Activated CD4-positive, alpha-beta T cell treated with anti-CD3 and anti-CD28 coated beads for 48 hours (primary cell): ENCODE measurements around the gene C12orf60.
A peak's percentile ranks its signal among the peaks of the same experiment; 100 is the strongest.
"Not testable (repeated sequence)": the region's sequence is repeated elsewhere in the genome, so short reads cannot be mapped to it uniquely, and the experiment has no call there.

Source experiments
- DNase-seq: peaks from one replicate; pipeline ENCODE4 v3.0.0-alpha.2; 2020

The C12orf60 gene, protein sequence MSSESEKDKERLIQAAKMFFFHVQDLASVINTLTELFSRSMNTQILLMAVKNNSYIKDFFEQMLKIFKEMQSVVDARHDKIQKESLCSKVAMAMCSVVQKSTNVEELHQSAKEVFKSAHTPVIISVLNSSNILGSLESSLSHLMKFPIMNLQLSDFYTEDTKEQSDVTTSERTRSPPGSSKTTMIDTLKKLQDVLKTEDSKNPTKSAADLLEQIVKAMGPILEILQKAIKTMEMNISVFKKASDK

DNA sequence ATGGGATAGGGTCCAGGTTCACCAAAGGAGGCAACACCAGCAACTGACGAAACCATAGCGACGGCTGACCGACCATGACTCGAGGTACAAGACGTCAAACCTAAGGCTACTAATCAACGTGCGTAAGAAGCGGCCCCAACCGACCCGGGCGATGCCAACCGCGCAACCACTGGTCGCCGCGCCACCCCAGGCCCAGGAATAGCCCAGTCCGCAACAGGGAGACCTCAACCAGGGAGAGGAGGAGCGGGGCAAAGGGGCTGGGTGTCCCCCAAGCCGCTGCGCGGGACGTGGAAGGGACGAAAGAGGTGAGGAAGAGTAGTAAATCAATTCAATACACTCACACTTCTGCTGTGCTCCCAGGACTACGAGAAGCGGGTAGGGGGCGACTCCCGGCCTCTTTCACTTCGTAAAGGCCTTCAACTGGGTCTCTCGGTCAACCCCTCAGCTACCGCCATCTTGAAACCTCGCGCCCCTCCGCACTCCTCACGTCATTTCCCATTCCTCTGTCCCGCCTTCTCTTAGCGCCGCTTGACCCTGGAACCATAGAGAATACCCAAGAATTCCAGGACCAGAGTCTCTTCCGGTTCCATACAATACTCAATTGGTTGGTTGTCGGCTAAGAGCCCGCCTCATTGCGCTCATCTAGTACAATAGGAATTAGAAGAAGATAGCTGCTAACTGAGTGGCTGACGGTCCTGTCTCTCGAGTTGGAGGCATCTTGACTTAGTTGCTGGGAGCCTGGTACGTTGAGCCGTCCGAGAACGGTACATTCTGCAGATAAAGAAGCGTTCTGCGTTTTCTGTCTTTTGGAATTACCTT, at the start of gene C12orf60, which contains the start of gene WBP11:
TSS of gene C12orf60 (plus strand) at position 660 of the 819 bp plus-strand sequence. CDS start 19,266 bp downstream, outside the sequence.
TSS of gene WBP11 (minus strand) at position 468 of the 819 bp plus-strand sequence. CDS start 2,095 bp downstream, outside the sequence.
- peak; percentile 91 for DNase-seq

DNA sequence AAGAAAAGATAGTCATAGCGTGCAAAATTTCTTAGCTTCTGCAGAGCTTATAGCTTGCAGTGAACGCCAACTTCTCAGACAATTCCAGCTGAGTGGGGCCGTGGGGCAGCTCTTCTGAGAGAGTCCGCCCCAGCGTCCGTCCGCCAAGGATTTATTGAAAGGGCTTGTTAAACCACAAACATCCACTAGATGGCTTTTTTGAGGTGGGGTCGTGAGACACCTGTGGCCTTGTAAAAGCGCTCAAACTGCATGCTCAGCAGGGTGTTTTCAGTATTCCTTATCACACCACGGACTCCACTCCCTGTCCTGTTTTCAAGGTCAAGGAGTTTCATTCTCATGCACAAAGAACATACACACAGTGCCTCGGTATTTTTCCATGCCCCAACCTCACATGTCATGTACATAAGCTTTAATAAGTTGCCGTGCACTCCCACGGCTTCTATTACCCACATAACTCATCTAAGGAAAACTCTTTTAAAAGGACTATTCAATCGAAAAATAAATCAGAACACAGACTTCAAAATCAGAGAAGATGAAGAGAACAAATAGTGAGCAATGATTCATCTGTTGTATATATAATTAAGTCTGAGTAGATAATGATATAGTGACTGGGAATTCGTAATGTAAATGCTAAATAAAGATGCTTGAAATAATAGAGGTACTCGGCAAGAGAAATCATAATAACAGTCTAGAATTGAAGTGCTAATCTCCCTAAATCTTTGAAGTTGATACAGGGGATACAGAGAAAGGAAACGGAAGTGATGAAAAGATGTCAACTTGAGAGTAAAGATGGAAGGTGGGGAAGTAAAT, 46.9 kb upstream of the C12orf60 start:
- peak; percentile 17 for DNase-seq

DNA sequence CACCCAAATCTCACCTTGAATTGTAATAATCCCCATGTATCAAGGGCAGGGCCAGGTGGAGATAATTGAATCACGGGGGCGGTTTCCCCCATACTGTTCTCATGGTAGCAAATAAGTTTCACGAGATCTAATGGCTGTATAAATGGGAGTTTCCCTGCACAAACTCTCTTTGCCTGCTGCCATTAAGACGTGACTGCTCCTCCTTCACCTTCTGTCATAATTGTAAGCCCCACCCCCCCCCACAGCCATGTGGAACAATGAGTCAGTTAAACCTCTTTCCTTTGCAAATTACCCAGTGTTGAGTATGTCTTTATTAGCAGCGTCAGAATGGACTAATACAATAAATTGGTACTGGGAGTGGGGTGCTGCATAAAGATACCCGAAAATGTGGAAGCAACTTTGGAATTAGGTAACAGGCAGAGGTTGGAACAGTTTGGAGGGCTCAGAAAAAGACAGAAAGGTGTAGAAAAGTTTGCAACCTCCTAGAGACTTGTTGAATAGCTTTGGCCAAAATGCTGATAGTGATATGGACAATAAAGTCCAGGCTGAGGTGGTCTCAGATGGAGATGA, 43.7 kb upstream of the C12orf60 start:
- not testable (repeated sequence) for DNase-seq

DNA sequence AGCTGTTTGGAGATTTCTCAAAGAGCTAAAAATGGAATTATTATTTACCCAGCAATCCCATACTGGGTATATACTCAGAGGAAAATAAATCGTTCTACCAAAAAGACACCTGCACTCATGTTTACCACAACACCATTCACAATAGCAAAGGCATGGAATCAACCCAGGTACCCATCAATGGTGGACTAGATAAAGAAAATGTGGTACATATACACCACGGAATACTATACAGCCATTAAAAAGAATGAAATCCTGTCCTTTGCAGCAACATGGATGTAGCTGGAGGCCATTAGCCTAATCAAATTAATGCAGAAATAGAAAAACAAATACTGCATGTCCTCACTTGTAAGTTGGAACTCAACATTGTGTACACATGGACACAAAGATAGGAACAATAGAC, 38.1 kb upstream of the C12orf60 start:
- no peak for DNase-seq

DNA sequence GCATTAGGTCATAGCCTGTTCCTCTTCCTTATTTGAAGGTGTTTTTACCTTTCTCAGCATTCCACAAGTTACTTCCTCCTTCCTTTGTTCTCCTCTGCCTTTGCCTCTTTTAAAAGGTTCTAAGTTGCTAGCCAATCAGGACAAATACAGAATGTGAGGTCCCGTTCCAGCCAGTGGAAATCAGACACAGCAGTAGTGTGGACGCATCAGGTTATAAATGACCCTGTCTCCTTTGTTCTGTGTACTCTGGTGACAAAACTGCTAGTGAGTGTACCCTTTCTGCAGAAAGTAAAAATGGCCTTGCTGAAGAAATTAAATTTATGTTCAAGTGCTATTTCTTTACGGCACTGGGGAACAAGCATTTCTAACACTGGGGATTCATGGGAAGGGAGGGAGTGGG, 37.5 kb upstream of the C12orf60 start:
- DNase-seq = not testable (repeated sequence)

DNA sequence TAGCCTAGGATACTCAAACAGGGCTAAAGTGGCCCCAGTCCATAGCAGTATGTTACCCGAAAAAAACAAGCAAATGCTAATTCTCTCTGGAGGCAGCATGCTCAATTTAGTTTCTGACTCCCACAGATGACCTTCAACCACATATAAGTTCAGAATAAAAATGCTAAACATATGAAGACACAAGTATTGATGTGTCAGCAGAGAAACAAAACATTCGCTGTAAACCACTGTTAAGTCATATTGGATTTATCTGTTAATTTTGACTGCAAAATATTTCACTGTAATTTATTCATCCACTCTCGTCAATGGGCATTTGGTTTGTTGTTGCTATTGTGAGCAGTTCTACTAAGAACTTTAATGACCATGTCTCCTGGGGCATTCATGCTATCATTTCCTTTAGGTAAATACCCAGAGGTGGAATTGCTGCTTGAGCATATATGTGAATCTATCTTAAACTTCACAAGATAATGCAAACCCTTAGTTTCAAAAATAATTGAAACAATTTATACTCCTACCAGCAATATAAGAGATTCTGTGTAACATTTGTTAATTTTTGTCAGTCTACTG, 36.7 kb upstream of the C12orf60 start:
- no peak for DNase-seq

DNA sequence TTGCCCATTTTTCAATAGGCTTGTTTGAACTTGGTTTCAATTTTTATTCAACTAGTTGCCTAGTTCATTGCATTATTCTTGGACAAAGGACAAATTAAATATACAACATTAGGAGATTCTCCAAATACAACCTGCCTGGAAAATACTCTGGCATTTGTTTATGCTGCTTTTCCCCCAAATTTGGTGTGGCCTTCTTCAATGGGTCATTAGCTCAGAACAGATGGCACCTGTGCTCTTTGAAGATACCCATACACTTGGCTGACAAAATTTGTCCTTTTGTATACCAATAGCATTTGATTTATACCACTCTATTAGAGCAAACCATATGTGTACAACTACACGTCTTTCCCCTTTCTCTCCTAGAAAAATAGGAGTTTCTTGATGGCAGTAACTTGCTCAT, 35.9 kb upstream of the C12orf60 start:
- no peak for DNase-seq

DNA sequence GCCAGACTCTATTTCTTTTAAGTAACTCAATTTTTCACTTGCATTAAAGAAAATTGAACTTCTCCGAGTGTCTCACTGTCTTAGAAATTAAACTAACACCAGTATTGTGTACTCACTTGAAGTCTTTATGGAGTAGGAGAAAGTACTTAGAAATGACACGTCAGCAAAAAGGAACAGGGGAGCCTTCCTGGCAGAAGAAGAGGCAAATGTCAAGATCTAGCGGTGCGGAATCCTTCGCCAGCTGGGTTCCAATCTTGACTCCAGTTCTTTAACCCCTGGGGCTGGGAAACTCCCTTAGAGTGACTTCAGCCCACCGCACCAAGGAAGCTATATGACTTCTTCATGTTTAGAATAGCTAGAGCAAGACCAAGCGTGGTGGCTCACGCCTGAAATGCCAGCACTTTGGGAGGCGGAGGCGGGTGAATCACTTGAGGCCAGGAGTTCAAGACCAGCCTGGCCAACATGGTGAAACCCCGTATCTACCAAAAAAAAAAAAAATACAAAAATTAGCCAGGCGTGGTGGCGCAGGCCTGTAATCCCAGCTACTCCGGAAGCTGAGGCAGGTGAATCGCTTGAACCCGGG, 34.6 kb upstream of the C12orf60 start:
- peak; percentile 67 for DNase-seq

DNA sequence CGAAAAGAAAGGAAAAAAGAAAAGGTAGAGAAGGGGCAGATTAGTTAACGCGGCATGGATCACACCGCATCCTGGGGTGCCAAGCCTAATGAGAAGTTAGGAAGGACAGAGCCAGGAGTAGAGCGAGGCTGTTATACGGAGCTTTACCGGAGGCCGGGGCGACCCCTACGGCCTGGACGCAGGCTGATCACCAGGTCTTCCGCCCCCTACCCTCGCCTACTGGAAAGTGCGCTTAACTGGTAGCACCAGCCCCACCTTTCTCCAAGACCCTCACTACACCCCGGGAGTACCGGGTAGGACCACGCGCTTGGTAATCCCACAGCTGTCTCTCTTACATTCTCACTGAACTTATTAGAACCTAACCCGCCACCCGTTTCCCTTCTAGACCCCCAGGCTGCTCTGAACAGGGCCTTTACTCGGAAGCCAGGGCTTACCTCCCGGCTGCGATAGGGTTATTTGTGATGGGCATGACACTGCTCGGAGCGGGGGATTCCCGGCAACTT, 34.0 kb upstream of the C12orf60 start:
- no peak for DNase-seq

DNA sequence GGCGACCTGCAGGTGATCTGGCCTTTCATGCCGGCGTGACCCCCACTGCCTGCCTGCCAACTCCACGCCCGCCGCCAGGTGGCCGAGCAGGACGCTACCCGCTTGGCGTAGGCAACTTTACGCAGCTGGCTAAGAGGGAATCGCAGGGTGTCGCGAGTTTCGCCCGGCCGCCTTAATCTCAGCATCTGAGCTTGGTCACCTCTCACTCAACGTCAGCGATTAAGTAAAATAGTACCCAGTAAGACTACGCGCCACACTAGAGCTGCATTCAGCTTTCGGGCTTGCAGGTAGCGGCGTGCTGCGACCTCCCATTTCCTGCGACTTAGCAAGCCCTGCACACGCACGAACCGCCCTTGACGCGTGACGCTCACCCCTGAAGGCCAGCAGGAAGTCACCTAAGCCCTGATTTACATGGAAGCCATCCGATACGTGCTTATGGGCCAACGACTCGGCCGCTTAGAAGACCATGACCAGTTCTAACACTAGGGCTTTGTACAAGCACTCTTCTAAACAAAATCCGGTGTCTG, 33.4 kb upstream of the C12orf60 start:
- peak; percentile 94 for DNase-seq

DNA sequence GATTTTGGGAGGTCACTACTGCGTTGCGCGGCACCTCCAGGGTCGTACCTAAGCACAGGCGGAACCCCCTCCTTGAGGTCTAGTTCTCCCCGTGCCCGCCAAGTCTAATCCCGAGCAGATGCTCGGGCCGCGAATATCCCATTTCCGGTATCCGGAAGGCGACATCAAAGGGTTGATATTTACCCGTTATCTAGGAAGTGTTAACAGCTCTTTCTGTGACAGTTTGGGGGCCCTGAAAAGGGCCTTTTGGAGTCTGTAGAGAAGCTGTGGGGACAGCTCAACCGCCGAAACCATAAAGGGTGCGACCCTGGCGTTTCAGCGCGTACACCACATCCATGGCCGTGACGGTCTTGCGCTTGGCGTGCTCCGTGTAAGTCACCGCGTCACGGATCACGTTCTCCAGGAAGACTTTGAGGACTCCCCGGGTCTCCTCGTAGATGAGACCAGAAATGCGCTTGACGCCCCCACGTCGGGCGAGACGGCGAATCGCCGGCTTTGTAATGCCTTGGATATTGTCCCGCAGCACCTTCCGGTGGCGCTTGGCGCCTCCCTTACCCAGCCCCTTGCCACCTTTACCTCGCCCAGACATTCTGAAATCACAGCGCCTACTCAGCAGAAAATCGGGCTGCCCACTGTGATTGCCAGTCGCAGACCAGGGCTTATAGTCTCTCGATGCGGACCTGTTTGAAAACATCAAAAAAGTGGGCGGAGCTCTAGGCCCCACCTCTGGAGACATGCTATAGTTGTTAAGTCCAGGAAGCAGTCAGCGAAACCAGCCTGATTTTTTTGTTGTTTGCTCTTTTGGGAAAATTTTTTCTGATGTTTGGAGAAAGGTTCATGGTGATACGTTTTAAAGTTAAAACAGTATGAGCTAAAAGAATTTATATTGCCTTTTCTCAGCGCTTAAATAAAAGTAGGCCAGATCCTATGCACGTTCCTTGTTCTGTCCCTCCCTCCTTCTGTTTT, 32.7 kb upstream of the C12orf60 start:
- DNase-seq = peak; percentile 96

DNA sequence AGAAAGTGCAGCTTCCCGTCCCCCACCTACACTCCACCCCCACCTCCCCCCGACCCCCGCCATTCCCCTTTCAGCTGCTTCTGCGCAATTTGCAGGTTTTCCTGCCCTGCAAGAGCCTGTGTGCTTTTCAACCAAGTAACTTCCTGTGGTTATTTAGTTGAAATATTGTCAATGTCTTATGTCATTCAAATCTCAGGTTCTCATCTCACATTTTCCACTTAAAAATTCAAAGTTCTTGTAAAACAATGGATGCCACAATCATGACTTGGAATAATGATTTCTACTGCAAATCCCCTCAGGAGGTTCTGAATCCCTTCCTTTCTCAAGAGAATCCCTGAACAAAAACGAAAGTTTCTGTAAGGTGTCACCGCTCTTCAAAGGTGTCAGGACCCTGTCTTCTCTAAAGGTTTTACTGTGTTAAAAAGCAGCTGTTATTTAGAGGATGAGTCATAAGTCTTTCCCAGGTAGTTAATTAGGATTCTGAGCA, 31.8 kb upstream of the C12orf60 start:
- peak; percentile 17 for DNase-seq

DNA sequence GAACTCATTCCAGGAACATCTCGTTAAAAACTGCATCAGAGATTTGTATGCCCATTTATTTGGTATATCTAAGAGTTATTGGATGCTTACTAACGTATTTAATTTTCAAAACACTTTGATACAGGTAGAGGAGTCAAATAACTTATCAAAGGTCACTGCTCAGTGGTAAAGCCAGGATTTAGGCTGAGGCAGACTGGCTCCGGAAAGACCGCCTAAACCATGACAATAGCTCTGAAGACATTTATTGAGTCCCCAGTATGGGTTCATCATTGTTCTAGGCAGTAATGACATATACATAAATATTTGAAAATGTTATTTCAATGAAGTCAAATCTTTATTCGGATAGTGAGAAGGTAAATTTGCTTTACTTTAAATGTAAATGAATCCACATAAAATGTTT, 30.5 kb upstream of the C12orf60 start:
- no peak for DNase-seq

DNA sequence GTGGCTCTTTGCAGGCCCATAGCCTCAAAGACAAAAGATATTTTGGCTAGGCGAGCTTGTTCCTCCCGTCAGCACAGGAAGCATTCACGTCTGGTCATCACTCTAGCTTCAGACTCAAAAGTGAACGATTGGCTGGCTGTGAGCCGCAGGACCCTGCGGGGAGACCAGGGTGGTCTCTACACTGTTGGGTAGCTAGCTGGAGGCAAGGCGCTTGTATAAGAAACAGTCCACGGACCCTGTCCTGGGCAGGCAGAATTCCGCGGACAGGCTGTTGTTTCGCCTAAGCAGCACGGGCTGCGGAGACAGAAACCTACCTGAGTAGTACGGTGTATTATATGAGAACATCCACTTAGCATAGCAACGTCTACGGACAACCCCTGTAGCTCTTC, 29.8 kb upstream of the C12orf60 start:
- no peak for DNase-seq

DNA sequence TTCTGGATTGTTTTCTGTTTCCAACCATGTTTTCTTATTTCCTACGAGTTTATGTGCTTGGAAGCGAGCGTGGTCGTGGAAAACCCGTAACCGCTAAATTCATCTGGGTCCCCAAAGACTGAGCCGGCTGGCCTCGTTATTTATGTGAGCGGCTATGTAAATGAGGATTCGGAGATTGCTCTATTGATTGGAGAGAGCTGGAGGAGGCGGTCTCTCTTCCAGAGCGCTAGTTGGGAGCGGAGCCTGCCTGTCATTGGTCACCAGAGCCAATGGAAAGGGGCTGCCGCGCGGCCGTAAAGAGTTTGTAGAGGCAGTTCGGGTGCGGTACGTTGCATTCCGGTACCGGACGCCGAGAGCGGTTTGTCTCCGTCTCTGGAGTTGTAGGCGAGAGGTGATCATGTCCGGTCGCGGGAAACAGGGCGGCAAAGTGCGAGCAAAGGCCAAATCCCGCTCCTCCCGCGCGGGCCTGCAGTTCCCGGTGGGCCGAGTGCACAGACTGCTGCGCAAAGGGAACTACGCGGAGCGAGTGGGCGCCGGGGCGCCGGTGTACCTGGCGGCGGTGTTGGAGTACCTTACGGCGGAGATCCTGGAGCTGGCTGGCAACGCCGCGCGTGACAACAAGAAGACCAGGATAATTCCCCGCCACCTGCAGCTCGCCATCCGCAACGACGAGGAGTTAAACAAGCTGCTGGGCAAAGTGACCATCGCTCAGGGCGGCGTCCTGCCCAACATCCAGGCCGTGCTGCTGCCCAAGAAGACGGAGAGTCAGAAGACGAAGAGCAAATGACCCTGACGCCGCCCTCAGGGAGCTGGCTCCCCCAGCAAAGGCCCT, 29.2 kb upstream of the C12orf60 start:
- peak; percentile 93 for DNase-seq

DNA sequence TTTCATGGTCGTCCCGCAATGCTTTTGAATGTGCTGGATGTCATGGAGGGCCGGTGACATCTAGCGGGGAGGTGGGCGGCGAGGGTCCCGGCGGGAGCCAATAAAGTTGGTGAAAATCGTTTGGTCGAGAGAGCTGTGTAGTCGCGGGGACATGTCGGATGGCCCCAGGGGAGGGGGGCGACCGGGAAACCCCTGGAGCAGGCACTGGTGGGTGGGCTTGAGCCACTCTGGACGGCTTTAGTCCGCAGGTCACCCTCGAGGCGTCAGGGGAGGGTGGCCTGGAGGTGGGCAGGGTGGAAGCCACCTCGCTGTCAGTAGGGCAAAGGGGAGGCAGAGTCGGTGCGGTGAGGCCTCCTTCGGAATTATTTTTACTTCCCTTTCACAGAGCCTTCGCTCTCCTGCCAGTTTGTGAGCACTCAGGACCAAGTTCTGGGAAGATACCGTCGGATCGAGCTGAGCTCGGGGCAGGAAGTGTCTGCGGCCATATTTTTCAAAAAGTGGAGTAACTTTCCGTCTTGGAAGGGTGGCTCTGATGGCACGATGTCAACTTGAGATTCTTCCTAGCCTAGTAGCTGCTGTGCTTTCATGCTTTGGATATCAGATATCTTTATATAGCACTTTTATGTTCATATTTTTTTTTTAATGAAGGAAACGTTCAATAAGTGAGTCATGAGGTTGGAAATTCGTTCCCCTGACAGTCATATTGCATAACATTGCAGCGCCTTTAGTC, 28.4 kb upstream of the C12orf60 start:
- peak; percentile 28 for DNase-seq

DNA sequence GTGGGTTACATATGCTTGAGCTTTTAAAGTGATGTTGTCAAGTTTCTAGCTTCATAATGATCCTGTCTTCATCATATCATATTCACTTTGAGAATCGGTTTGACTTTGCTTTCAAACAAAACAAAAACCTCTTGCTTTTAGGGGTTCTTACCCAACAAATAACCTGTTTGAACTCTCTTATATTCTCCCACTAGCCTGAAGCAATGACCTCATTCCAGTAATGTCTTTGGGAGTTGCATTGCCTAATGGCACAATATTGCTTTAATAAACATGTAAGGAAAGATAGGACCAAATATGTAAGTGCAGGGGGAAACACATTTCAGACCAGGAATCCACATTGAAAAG, 27.9 kb upstream of the C12orf60 start:
- no peak for DNase-seq

DNA sequence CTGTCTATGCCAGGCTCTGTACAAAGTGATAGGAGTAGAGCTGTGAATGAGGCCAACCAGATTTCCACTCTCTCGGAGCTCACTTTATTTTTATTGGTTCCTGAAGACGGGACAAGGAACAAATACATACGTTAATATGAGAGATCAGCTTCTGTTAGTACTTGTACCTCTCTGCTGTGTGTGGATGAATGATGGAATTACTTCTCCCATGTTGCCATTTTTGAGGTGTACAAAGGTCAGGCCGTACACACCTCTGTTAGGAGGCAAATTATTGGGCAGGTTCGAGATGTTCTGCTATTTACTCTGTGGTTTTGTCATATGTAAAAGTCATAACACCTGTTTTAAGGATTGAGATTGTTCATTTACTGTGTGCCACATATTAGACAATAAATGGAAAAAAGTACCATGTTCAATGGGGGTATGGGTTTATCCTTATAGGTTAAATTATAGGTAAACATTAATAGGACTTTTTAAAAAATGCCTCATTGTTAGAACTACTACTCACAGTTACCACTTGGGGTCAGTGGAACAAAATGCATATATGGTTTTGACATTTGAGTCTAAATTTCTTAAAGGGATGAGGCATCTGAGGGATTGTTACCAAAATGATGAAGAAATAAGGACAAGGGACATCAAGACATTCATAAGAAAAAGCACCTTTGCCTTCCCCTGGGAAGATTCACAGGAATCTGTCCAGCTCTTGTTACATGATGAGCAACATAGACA, 27.1 kb upstream of the C12orf60 start:
- no peak for DNase-seq
